Suppressor macrophage (primary cell): ENCODE results near the gene PHF3.
A peak's percentile ranks its signal among the peaks of the same experiment; 100 is the strongest.
"Not testable (repeated sequence)": the region's sequence is repeated elsewhere in the genome, so short reads cannot be mapped to it uniquely, and the experiment has no call there.

Experiments
- DNase-seq, 4 experiments: peaks; one replicate each; pipeline ENCODE4 v3.0.0-alpha.2; 2020 to 2022

Gene PHF3

GRCh38 chr6:63709148-63709547 is 73.5 kb downstream of the PHF3 start:
- DNase-seq: no peak

DNA sequence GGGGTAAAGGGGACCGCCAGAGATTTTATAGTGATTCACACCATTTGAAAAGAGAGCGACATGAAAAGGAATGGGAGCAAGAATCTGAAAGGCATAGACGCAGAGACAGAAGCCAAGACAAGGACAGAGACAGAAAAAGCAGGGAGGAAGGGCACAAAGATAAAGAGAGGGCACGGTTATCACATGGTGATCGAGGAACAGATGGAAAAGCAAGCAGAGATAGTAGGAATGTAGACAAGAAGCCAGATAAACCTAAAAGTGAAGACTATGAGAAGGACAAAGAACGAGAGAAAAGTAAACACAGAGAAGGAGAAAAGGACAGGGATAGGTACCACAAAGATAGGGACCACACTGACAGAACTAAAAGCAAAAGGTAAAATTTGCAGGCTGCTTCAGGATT is 77.7 kb downstream of the PHF3 start:
- DNase-seq: no peak

GRCh38 chr6:63714091-63714490 is 78.5 kb downstream of the PHF3 start:
- DNase-seq: no peak

GRCh38 chr6:63716169-63716568 is 80.6 kb downstream of the PHF3 start:
- DNase-seq: no peak

DNA sequence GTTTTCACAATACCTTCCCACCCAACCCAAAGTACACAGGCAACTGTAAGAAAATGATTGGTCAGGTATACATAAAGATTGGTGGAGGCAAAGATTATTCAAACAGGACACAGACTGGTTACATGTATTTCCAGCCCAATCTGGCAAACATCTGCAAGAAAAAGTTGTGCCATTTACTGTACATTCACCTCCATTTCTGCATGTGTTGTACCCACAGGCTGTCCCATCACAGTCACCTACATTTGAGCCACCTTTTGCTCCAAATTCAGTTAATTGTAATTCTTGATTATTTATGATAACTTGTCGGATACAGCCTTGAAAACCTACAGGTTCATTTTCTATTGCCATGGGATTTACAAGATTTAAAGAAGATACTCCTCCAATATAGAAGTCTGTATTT is 85.6 kb downstream of the PHF3 start:
- DNase-seq: no peak

DNA sequence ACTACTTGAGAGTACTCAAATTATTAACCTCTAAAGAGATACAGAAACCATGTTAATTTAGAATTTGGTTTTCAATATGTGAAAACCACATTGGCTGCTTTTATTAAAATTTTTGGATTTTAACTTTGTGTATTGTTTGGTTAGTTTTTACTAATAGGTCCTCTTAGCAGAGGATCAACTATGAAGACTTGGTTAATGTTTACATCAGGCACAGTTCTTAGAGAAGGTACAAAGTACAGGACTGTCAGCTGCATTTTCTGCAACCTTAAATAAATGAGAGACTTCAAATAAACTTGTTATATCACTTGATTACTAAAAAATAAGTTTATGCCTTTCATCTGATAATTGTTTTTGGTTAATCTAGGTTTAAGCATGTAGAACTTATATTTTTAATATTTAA is 89.1 kb downstream of the PHF3 start:
- no peak for DNase-seq

DNA sequence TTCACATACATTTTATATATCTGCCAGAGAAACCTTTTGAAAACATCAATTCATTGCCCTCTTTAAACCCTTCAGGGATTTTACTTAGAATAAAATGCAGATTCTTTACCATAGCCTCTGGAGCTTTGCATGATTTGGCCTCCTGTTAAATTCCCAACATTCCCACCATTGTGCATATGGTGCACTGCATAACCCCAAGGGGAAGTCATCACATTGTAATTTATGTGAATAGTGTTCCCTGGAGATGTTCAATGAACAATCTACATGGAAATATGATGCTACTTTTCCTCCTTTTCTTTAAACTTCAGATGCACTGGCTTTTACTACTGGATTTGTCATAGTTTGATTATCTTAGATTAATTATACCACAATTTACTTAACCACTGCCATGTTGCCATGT is 94.7 kb downstream of the PHF3 start:
- DNase-seq: no peak

GRCh38 chr6:63731930-63732329 is 96.3 kb downstream of the PHF3 start:
- DNase-seq: no peak

DNA sequence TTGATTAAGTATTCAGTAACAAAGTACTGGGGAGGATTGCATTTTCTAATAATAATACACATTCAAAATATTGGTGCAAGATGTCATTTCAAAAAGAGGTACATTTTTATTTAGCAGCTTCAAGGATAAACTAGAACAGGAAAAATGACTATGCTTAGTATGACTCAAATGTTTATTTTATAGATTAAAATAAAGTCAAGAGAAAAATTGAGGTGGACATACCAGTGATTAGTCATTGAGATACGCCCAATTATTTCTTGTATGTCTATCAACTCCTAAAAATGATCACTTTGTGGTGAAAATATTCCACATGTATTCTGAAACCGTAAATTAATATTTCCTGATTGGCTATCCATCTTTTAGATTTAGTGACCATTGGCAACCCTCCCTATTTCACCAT is 96.7 kb downstream of the PHF3 start:
- DNase-seq: no peak

DNA sequence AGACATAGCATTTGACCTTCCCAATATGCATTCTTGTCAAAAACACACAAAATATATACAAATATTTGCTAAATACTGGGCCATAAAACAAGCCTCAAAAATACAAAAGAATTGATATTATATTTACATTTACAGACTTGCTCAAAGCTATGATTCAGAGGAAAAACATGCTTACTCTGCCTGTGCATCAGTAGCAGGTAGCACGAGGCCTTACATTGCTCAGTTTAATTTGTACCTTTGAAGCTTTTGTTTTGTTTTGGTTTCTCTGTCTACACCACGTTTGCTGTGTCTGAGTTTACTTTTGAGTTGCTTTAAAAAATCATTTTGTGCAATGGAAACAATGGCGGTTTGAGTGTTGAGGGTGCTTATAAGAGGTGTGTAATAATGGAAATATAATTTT is 99.3 kb downstream of the PHF3 start:
- no peak for DNase-seq

GRCh38 chr6:63738190-63738589 is 102.6 kb downstream of the PHF3 start:
- not testable (repeated sequence) for DNase-seq

DNA sequence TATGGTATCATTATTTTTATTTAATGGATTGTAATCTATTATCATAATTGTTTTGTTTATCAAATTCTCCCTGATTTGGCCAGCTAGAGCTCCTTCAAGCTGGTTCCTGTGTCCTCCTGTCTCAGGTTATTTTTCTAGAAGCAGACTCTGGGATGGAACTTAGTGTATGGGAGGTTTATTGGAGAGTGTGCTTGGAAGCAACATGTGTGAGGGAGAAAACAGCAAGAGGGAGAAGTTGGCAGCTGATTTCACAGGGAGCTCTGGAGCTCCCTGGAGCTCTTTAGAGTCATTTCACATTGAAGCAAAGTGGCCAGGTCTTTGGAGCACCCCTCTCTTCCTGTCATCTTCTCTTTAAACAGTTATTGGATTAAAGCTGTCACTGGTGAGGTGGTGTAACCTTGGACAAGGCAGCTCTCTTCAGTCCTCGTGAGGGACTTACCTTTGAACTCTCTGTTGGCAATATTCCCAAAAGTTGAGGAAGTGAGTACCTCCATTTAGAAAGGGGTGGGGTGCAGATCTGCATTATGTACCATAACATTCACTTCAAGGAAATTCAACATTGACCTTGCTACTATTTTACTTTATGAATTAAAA is 103.6 kb downstream of the PHF3 start:
- no peak for DNase-seq

DNA sequence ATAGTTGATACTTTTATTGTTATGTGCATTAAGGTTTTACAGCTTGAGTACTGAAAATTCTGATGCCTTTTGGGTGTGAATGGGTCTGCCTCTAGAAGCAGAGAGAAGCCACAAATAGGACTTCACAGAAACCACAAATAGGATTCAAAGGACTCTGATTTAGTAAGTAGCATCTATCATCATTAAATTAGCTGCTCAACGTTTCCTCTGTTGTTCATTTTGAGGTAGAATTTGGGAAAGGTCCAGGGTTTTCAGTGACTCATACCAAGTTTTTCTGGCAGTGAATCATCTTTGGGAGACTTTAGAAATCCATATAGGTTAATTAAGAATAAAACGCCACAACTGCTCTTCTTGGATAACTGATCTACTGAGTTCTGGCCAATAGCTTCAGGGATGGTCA is 105.1 kb downstream of the PHF3 start:
- DNase-seq: no peak

- DNase-seq: no peak
These were observed 106.5 kb downstream of the PHF3 start for GRCh38 chr6:63742060-63742459.

- DNase-seq: no peak
These were observed 108.1 kb downstream of the PHF3 start for GRCh38 chr6:63743691-63744090.

DNA sequence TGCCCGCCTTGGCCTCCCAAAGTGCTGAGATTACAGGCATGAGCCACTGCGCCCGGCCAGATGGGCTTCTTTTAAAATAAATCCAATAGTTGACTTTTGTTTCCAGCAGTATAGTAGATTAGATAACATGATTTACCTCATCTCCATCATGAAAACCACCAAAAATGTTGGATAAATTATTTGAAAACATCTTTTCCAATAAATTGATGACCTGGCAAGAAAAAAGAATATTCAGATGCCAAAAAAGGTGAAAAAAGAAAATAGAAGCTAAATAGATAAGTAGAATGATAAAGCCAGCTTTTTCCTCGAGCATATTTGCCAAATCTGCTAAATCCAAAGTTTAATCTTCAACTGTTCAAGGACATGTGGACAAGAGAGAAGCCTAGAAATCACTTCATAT is 109.2 kb downstream of the PHF3 start:
- no peak for DNase-seq

DNA sequence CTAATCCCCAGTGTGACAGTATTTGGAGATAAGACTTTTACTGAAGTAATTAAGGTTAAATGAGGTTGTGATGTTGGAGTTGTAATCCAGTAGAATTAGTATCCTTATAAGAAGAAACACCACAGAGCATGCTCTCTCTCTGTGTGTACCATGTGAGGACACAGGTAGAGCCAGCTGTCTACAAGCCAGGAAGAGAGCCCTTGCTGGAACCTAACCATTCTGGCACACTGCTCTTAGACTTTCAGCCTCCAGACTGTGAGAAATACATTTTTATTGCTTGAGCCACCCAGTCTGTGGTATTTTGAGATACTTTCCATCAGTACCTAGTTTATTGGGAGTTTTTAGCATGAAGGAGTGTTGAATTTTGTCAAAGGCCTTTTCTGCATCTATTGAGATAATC is 110.2 kb downstream of the PHF3 start:
- DNase-seq: no peak

DNA sequence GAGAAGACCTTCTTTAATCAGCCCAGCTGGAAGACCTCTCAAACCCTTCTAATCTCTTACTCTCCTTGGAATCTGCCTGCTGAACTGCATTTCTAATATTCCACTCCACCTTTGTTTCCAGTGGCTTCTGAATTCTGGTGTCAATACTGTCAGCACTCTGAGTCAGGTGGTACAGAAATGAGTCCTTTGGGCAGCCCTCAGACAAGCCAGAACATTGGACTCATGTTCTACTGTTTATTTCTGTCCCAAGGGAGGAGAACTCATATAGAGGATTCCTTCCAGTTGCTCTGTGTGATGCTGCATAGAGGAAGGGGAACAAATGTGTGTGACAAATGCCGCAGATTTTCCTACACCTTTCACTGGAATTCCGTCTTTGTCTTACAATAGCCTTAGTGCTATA is 114.8 kb downstream of the PHF3 start:
- DNase-seq: no peak

- not testable (repeated sequence) for DNase-seq
These were observed 121.7 kb downstream of the PHF3 start for GRCh38 chr6:63757275-63757674.

DNA sequence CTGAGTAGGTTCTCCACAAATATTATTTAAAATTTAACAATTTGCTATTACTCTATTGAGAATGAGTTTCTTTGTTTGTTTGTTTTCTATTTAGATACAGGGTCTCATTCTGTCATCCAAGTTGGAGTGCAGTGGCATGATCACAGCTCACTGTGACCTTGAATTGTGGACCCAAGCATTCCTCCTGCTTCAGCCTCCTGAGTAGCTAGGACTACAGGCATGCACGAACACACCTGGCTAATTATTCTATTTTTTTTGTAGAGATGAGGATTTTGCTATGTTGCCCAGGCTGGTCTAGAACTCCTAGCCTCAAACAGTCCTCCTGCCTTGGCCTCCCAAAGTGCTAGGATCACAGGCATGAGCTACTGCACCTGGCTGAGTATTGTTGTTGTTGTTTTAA is 122.2 kb downstream of the PHF3 start:
- no peak for DNase-seq

DNA sequence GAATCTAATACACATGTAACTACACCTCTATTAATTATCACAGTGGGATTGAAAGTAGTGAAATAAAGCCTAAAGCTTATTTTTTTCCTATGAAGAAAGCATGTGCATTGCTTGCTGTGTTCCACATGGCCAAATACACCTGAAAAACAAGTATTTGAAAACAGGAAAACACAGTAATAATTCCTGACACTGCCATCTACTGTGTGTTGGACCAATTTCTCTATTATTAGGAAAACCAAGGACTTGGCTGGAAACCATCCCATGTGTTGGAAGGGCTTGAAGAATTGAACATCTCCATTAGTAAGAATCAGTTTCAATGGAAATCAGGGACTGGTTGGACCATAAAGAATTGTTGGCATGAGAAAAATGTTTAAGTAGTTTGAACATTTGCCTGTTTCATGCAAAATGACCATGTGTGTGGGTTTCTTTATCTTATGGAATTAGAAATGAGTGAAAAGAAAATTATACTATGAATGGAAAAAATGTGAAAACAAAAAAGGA is 124.1 kb downstream of the PHF3 start:
- no peak for DNase-seq

DNA sequence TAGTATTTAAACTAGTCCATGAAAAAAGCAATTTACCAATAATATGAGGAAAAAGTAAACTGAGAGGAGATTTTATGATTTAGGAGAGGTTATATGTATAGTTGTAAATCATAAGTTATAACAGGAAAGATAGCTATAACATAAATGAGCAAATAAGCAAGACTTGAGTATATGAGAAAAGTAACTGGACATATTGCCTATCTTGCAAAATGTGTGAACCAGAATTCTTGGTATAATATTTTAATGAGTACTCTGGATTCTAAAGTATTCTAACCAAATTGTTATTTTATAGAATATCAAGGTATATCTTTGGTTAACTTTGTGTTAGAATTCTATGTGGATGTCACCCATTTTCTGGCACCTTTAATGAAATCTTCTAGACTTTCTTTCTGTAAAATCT is 124.6 kb downstream of the PHF3 start:
- no peak for DNase-seq

- DNase-seq: peak in 3 of 4 experiments; percentile 67 to 83 (median 72)
These were observed 128.8 kb downstream of the PHF3 start for GRCh38 chr6:63764318-63764916.
